HG02943 (cell line): ENCODE data around the gene TTC33.
A peak's percentile ranks its signal among the peaks of the same experiment; 100 is the strongest.

Experiments used
- ATAC-seq: cut with Tn5 transposase; IDR thresholded peaks from one replicate; pipeline ENCODE4 v1.9.1; 2021; ENCODE audit warnings: mild to moderate bottlenecking, low read depth, moderate library complexity; ENCODE audit not compliant: unreplicated experiment

Gene TTC33

DNA sequence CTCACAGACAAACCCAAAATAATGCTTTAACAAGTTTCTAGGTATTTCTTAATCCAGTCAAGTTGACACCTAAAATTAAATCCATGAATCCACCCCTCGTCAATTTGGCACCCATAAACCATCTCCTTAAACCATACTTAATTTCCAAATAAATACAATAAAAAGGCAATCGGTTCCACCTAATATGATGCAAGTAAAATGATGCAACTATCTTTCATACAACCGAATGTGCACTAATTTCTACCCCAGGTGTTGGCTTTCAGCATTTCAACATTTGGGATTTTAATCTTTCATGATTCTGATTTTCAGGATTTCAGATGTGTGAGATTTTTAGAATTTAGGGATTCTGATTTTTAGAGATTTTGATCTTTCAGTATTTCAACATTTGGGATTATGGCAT, 25.1 kb upstream of the TTC33 start:
- ATAC-seq: no peak

DNA sequence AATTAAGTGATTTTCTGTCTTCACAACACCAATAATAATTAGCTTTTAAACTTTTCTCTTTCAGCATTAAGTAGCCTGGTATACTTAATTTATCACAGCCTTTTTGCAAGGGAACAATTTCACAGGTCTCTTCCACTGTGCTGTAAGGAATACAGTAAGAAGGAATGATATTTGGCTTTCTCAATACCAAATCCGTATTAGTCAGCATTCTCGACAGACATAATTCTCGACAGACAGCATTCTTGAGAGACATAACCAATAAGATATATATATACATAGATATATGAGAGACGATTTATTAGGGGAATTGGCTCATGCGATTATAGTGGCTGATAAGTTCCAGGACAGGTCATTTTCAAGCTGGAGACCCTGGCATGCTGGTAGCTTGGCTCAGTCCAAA, 24.4 kb upstream of the TTC33 start:
- ATAC-seq: no peak

DNA sequence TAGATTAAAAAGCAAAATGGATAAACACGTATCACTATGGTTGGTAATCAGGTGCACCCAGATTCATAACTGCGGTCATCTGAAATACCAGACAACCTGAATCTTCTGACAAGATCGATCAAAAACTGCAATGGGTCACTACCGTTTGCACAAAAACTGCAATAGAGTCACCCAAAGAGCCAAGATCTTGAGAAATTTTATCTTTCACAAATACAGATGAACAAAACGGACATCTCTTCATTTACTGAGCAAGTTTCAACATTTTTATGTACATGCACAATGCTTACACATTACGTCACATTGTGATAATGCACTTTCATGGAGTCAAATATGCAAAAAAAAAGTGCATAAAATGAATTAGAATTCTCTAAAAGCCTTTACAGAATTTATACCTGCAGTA, 23.8 kb upstream of the TTC33 start:
- no peak for ATAC-seq

DNA sequence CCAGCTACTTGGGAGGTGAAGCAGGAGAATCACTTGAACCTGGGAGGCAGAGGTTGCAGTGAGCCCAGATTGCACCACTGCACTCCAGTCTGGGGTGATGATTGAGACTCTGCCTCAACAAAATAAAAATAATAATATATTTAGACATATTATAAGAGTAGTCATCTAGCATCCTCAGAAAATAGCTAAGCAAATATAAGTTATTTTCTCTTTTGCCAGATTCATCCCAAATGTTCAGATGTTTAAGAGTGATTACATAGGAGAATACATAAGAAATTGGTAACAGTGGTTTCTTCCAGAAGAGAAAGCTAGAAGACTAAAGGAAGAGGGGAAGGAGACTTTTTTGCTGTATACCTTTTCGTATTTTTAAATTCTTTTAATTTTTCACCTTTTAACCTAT, 22.4 kb upstream of the TTC33 start:
- ATAC-seq: no peak

DNA sequence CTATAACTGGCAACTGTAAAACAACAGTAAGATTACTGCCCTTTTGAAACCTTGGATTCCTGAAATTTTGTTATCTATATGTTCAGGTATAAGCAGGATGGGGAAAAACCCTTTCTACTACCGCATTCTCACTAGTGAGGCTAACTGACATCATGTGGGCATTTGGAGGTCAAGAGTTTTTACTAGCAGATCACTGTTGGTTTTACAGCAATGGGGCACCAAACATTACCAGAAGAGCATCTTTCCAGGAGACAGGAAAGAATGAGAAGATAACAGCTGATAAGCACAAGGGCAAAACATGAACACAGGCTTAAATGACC, 20.9 kb upstream of the TTC33 start:
- ATAC-seq: no peak

DNA sequence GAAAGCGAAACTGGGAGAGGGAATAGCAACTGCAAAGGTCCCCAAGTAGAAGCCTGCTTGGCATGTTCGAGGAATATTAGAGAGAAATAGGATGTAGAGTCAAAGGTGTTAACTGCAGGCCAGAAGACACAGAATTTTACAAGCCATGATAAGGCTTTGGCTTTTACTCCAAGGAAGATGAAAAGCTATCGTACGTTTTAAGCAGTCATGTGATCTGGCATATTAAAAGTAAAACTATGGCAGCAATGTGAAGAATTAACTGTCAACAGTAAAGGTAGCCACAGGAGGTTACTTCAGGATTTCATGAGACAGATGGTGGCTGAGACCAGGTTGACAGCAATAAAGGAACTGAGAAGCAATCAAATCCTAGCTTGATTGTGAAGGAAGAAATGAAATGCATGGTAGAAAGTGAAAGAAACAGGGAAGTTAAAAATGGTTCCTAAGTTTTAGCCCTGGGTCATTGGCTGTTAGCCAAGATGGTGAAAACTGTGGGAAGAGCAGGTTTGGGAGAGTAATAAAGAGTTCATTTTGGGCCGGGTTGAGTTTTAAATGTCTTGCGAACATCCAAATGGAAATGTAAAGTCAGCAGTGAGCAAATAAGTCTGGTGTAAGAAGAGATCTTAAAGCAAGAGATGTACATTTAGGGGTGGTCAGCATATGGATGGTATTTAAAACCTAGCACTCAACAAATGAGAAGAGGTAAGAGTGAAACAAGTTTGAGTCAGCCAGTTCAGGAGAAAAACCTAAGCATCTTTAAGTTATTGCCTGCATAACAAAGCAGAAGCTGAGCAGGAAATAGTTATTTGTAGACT, 20.3 kb upstream of the TTC33 start:
- ATAC-seq: no peak

DNA sequence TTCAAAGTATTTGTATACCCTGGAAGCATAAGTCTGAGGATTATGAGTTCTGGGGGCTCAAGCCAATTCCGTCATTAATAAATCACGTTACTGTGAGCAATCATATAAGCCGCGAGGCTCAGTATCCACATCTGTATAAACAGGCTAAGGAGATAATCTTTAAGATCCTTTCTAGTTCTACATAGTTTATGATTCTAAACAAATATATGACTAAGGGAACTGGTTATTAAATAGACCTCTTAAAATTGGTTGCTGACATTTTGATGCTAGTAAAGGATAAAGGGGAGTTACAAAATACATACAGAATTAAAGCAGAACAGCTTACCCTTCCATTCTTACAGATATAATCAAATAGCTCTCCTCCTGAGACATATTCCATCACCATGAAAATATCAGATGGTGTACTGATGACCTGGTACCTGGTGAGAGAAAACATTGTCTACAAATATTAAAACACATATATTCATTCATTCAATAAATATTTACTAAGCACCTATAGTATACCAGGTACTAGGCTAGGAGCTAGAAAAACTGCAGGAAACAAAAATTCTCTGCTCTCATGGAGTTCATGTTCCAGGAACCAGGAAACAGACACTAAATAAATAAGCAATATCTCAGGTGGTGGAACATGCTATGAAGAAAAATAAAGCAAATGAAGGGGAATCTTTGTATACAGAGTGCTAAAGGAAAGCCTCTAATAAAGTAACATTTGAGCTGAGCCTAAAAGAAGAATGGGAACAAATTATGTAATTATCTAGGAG, 19.5 kb upstream of the TTC33 start:
- ATAC-seq: no peak

DNA sequence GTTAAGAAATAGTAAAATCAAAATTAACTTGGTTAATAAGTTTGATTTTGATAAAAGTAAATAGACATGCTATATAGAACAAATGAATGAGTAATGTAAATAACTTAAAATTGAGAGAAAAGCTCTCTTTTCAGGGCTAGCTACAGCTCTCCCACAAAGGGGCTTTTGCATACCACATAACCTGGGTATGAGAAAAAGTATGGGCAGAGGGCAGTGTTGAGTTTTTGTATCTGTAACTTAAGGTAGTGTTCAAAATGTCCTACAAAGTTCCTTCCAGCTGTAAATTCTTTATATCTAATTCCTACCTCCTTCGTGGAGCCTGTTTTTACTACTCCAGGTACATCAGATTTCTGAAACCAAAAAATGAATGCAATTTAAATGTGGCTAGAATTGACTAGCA, 18.9 kb upstream of the TTC33 start:
- ATAC-seq: no peak

DNA sequence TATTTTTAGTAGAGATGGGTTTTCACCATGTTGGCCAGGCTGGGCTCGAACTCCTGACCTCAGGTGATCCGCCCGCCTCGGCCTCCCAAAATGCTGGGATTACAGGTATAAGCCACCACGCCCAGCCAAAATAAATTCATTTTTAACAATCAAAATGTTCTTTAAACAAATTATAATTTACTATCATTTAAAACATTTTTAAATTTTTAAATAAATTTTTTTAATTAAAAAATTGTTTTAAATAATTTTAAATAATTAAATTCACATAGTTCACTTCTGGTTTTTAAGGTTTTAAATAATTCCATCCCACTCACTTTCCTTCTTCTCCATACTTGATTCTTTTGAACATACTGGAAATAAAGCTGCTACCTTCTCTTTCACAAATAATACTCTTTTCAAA, 15.0 kb upstream of the TTC33 start:
- ATAC-seq: no peak

DNA sequence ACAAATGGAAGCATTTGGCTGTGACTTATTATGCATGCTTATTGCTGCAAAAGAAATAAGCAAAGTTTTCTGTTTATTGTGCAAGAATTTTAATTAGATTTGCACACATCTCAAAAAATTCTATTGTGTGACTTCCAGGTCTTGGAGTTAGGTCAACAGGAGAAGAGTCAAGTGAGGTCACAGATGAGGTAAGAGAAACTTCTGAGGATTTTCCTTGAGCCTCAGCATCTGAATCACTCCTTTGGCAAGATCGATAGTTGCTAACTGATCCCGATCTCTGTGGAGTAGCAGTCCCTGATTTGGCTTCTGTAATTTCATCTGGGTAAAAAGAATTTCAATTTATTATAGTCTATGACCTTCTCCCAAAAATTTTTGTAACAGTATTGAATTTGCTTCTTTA, 6.9 kb upstream of the TTC33 start:
- no peak for ATAC-seq

DNA sequence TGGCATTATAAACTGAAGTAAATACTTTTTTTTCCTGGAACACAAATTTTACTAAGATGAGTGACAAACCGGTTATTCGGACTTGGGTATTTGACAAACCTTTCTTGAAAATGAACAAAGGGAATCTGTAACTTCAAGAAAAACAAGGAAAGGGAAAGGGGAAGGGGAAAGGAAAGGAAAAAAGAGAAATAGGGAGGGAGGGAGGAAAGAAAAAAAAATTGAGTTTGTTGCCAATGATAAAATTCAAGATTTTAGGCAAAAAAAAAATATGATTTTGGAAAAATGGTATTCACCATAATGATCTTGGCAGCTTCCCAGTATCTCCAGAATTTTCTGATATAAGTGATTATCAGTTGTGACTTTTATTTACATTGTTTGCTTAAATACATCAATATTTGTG, 1.6 kb upstream of the TTC33 start:
- ATAC-seq: no peak

DNA sequence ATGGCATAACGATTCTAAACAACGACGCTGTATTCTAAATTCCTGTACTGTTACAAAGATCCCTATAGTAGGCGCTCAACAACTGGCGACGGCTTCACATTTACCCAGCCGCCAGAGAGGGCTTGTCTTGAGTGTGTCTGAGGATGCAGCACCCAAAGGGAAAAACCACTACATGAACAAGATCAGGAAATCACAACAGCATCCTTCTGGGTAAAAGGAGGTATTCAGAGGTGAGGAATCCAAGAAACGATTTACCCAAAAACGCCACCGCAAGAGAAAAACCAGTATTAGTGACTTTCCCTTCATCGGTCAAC, 711 bp downstream of the TTC33 start:
- peak; percentile 81 for ATAC-seq

DNA sequence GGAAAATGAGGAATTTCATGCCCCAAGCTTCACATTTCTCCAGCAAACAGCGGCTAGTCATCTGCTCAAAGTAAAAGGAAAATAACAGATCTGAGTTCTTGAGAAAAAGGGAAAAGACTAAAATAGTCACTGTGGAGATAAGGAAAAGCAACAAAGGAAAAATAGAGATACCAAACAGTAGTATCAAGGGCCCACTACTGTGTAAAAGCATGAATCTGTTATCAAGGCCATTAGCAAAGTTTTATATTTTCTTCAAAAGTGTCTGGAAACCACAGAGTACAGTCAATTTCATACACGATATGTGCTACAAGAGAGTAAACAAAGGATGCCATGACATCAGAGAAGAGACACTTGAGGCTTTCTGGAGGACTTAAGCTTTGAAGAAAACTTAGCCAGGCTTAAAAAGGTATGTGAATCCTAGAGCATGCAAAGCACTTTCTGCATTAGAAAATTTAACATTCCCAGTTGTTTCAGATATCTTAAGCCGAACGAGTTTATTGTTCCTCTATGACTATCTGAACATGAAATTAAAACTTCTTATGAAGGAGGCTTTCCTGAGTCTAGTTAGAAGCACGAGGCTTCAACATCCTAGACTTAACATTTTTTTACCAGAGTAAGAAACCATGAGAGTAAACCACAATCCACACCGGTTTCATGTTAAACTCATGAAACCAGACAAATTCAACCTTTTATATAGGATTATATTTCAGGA, 1.2 kb downstream of the TTC33 start:
- ATAC-seq: peak; percentile 8

DNA sequence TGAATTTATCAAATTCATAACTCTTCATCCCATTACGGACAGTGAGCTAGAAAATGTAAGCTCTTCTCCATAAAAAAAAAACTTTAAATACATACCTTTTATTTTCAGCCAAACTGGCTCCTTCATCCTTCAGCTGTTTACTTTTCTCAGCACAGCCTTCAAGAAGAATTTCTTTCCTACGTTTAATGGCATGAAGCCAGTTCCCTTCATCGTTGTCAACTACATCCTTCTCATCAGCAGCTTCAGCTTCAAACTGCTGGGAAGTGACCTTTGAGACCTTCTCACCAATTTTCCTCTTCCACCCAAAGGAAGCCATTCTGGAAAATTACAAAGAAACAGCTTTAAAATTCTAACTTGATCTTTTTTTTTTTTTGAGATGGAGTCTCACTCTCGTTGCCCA, 9.1 kb downstream of the TTC33 start:
- ATAC-seq: no peak

DNA sequence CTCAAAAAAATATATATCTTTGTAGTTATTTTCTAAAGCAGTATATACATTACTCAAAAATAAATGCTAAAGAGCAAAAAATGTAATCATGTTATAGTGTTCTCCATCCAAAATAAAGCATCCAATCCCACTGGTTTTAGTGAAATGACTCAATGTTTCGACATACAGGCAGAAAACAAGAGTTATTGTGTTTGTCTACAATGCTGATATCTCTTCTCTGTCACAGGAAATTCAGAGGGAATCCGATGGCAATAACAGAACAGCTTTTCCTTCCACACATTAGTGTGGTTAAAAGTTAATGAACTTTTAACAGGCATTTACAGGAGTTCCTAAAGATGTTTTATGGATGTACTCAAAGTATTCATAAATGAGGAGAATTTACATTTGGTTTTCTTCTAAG, 12.0 kb downstream of the TTC33 start:
- ATAC-seq: no peak

DNA sequence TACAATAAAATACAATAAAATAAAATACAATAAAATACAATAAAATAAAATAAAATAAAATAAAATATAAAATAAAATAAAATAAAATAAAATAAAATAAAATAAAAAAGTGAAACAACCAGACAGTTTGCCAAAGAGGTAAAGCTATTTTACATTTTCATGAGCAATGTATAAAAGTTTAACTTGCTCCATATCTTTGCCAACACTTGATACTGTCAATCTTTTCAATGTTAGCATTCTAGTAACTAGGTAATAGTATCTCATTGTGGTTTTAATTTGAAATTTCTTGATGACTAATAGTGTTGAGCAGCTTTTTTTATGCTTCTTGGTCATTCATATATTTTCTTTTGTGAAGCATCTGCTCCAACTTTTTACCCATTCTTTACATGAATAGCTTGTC, 17.3 kb downstream of the TTC33 start:
- ATAC-seq: no peak

DNA sequence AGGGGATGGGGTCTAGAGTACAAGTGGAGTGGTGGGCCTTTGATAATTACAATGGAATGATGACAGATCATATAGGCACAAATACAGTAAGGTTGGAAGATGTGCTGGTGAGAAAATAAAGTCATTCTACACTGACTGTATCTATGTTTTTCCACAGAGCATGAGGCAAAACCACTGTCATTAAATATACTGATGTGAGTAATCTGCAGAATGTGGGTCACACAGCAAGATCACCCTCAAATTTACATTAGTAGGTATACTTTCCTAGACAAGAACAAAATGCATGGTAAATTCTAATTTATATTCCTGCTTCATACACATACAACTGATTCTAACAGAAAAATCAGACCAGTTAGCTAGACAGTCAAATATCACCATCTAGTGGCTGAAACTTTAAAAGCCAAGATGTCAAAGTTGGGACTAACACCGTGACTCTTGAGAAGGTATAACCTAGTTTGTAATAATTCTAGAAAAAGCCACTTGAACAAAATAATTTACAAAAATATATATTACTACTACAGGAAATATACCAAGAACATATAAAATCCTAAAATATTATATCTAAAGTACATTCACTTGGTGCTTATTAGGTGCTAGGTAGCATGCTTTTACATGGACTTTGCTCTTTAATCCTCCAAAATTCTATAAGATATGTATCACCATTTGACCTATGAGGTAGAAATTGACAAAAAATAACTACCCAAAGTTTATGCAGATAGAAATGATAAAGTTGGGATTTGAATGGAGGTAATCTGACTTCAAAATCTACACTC, 19.5 kb downstream of the TTC33 start:
- ATAC-seq: no peak

DNA sequence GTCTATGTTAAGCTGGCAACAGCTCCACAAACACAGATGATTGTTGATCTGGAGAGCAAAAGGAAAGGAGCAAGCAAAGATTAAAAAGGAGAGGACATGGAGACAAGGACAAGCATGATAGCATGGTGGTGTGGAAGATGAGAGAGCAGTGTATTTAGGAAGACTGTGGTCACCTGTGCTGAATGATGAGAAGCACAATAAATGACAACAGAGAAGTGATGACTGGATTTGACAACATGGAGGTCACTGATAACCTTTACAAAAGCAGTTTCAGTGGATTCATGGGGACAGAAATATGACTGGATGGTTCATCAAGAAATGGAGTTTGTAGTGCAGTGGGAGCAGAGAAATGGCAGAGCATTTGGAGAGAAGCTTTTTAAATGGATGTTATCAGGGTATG, 20.2 kb downstream of the TTC33 start:
- ATAC-seq: no peak

DNA sequence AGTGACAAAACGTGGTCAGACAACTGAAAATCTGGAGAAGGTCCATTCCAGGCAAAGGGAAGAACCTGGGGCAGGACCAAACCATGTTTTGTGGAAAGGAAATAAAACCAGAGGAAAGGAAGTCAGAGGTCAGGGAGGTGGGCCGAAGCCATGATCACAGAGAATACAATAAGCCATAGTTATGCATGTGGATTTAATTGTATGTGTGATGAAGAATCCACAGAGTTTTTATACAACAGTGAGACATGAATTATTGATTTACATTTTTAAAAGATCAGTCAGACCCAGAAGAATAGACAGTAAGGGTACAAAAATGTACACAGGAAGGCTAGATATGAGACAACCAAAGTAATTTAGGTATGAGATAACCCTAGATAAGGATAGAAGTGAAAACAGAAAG, 20.8 kb downstream of the TTC33 start:
- no peak for ATAC-seq

DNA sequence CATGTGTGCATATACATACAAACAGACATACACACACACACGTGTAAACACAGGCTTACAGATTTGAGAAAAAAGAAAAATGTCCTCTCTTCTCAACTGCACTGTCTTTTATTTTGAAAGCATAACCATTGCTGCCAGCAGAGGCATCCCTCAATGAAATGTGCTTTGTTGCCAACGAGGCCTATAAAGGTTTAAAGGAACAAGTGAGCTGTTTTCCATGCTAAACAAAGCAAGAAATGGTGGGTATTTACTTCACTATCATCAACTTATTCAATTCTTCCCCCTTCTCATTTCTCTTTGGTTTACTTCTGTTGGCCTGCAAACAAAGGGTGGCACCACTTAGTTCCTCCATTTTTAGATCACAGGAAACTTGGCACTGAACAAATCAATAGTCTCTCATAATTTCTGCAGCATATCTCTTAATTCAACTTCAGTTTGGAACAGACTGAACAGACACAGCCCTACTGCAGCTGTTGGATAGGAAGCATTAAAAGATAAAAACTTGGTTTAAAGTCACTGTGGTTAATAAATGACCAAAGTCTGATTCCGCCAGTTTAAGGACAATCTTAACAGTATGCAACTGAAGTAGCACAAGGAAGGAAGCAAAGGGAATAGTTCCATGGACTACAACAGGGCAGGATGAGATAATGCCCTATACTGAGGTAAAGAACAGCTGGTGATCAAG, 21.7 kb downstream of the TTC33 start:
- no peak for ATAC-seq

DNA sequence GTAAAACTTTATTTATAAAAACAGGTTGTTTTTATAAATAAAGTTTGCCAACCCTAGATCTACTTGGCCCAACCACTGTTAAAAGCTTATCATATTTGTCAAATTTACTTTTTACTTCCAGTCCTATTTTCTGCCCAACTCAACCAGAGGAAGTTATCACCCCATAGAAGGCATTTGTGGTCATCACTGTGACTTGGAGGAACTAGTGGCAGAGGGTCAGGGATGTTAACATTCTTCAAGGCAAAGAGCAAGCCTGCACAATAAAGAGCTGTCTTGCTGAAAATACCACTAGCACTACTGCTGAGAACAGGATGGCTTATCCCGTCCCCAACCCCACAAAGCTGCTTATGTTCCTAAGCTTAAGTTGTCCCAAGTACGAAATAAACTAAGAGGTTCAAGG, 22.3 kb downstream of the TTC33 start:
- ATAC-seq: no peak
